A549 treated with DMSO at 1 μM for 4 hours (cell line): ENCODE results near the gene GEN1. TPM values are rescaled to one million over a fixed set of nuclear protein-coding genes. Genes with fewer than 3 reads are reported as not detected.

ENCODE experiments used
- total RNA-seq: library from RNA; stranded (reverse); fragments of 200-300 nt; extraction: Qiagen RNA extraction; gene quantifications from 5 replicates; pipeline ENCODE4 v1.2.3, GENCODE V29; 2022; ENCODE audit warnings: low read depth

The GEN1 gene, protein sequence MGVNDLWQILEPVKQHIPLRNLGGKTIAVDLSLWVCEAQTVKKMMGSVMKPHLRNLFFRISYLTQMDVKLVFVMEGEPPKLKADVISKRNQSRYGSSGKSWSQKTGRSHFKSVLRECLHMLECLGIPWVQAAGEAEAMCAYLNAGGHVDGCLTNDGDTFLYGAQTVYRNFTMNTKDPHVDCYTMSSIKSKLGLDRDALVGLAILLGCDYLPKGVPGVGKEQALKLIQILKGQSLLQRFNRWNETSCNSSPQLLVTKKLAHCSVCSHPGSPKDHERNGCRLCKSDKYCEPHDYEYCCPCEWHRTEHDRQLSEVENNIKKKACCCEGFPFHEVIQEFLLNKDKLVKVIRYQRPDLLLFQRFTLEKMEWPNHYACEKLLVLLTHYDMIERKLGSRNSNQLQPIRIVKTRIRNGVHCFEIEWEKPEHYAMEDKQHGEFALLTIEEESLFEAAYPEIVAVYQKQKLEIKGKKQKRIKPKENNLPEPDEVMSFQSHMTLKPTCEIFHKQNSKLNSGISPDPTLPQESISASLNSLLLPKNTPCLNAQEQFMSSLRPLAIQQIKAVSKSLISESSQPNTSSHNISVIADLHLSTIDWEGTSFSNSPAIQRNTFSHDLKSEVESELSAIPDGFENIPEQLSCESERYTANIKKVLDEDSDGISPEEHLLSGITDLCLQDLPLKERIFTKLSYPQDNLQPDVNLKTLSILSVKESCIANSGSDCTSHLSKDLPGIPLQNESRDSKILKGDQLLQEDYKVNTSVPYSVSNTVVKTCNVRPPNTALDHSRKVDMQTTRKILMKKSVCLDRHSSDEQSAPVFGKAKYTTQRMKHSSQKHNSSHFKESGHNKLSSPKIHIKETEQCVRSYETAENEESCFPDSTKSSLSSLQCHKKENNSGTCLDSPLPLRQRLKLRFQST
- 11.4 to 16.4 TPM (median 14.5 TPM) in 5 replicates for total RNA-seq

DNA sequence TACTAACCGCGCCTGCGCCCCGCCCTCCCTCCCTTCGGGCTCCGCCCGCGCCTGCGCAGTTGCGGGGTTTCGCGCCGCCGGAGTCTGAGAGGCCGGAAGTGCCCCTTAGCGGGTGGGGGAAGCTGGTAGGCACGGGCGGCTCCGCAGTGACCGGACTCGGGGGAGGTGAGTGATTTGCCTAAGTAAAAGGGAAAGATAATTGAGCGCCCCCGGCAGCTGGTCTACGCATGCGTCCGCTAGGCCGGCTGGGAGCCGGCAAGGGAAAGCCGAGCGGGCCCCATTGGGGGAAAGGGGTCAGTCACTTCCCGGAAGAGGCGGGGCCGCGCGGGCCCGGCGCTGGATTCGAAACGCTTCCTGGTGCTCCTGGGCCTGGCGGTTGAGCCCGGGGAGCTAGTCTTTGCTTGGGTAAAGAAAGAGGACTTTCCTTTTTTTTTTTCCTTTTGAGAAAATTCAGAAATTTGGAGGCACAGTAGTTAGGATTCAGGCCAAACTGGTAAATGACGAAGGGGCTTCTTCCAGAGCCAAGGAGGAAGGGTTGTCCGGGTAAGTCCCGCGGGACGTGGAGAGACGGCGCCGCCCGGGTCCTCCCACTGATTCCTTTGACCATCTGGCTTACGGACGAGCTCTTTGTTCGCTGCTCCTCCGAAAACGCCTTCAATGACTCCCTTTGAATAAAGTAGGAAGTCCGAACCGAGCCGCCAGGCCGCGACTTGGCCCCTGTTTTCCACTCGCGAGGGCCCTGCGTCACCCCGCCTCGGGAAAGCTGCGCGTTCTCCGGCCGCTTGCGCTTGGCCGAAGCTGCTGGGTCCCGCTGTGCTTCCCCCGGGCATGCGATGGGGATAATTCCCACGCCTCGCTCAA, at the start of gene GEN1, which contains the start of gene SMC6:
TSS of gene GEN1 (plus strand) at position 336 of the 861 bp plus-strand sequence. CDS start 5,806 bp downstream, outside the sequence.
TSS of gene SMC6 (minus strand) at position 8 of the 861 bp plus-strand sequence. CDS start 7,864 bp downstream, outside the sequence.

DNA sequence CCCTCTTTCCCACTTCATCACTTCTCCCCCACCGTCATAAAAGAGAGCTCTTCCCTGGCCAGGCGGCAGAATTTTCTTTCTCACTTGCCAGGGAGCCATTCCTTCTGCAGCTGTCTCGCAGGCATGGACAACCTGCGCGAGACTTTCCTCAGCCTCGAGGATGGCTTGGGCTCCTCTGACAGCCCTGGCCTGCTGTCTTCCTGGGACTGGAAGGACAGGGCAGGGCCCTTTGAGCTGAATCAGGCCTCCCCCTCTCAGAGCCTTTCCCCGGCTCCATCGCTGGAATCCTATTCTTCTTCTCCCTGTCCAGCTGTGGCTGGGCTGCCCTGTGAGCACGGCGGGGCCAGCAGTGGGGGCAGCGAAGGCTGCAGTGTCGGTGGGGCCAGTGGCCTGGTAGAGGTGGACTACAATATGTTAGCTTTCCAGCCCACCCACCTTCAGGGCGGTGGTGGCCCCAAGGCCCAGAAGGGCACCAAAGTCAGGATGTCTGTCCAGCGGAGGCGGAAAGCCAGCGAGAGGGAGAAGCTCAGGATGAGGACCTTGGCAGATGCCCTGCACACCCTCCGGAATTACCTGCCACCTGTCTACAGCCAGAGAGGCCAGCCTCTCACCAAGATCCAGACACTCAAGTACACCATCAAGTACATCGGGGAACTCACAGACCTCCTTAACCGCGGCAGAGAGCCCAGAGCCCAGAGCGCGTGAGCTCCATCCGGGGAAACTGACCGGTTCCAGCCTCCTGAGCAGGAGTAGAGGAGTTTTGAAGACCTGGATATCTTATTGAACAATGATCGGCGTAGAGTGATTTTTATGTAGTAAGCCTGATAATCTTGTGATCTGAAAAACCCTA, 62.7 kb downstream of the GEN1 start, which contains the start of gene MSGN1:
TSS of gene MSGN1 (plus strand) at position 65 of the 850 bp plus-strand sequence. CDS start at position 124, 59 bp downstream.

Other genes with a start within 250 kb of the GEN1 start
- not detected in 5 replicates for gene RAD51AP2, start 235.7 kb upstream of the GEN1 start, total RNA-seq
- gene VSNL1, start 213.4 kb upstream of the GEN1 start, total RNA-seq = not detected in 5 replicates
- 26.0 to 35.6 TPM (median 31.6 TPM) in 5 replicates for gene SMC6, start 328 bp upstream of the GEN1 start, total RNA-seq
- not detected in 5 replicates for gene MSGN1, start 62.3 kb downstream of the GEN1 start, total RNA-seq
- 1.1 to 1.4 TPM (median 1.2 TPM) in 5 replicates for gene KCNS3, start 124.5 kb downstream of the GEN1 start, total RNA-seq